ENCODE results near the gene MMP12. TPM values are rescaled to one million over a fixed set of nuclear protein-coding genes. Genes with fewer than 3 reads are reported as not detected.
"Not testable (repeated sequence)": the region's sequence is repeated elsewhere in the genome, so short reads cannot be mapped to it uniquely, and the experiment has no call there.

Gene MMP12
- polyA plus RNA-seq (2012; ENCODE audit: insufficient read depth, insufficient read length), result not detected

- DNase-seq (ENCODE audit: low read depth, low spot score), result no peak
Measured at GRCh38 chr11:102874852-102875251, at the start of gene MMP12. Gene MMP12 (minus strand): TSS chr11:102874982. CDS start chr11:102874937, 45 bp downstream.

DNA sequence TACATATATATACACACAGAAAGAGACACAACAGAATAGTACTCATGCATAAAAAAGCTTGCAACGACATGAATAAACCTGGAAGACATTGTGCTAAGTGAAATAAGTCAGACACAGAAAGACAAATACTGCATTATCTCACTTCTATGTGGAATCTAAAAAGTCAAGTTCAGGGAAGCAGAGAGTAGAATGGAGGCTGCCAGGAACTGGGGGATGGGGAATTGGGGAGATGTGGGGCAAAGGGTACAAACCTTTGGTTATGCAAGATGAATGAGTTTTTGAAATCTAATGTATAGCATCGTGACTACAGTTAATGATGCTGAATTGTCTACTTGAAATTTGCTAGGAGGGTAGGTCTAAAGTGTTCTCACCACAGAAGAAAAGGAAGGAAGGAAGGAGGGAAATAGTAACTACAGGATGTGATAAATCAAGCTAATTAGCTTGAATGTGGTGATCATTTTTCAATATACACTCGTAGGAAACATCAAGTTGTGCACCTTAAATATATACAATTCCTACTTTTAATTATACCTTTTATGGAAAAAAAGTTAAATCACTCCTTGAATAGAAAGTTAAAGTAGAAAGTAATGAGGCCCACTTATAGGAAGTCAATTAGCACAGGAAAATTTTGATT is 46.9 kb upstream of the MMP12 start:
- DNase-seq (ENCODE audit: low read depth, low spot score), result no peak
- H3K4me3 ChIP-seq (ENCODE audit: low read length), result no peak overlapping the region

More at GRCh38 chr11:102874852-102875251, at the start of gene MMP12:
- H3K4me3 ChIP-seq (ENCODE audit: low read length), result no peak within 1 kb of the TSS

DNA sequence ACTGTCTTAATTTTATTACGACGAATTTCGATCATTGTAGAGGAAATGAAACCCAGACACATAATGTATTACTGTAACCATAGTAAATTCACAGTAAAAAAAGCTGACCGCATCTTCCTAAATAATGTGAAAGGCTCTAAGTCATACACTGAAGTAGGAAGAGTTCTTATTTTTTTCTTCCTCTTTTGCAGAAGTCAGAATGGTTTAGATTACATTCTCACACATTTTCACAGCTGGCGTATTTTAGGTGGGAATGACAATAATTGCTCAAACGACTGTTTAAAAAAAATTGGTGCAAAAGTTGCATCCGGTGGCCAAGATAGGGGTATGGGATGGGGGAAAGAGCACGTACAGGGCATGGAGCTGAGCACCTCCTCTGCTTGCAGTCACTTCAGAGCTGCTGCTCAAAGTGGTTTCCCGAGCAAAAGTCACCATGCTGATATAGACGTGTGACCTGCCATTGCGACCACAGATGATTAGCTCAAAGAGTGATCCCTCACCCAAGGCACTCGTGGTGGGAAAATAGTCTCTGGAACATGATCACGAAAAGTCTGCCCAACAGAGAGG is 45.4 kb upstream of the MMP12 start:
- DNase-seq (ENCODE audit: low read depth, low spot score), result no peak
- no peak overlapping the region for H3K4me3 ChIP-seq (ENCODE audit: low read length)

DNA sequence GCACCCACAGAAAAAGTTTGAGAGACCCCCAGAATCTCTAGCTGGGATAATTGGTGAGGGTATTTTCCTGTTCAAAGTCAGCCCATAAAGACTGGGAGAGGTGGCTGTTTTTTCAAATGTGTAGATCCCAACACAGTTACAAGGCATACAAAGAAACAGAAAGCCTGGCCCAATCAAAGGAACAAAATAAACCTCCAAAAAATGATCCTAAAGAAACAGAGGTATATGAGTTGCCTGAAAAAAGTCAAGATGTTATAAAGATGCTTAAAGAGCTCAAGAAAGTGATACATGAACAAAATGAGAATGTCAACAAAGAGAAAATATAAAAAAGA is 40.2 kb upstream of the MMP12 start:
- no peak overlapping the region for H3K4me3 ChIP-seq (ENCODE audit: low read length)
- DNase-seq (ENCODE audit: low read depth, low spot score), result no peak

DNA sequence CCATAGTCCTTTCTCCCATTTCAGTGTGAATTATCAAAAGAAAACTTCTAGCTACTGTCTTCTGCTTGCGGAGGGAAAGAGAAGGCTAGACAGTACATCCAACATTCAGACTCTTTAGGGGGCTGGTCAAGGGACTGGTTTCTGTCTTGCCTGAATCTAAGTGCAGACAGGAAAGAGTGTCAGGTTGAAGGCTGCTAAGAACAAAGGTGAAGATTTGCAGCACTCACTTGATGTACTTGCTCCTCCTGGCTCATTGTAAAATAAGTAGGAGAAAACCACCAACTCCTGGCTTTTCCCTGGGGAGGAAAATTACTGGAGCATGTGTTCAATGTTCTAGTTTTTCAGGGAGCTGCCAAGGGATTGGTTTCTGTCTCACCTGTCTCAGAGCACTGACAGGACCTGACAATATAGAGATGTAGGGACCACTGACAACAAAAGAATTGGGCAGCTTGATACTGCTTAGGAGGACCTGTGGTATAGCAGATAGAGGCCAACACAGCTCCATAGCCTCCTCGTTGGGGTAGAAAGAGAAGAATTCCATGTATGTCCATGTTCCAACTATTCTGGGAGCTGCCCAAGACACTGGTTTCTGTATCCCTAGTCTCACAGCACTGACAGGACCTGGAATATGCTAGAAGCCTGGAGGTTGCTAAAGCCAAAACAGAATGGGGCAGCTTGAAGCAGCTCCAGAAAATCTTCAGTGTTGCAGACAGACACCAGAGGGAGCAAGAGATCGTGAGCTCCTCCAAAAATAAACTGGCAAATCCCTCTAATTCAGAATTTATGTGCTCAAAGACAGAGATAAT is 39.7 kb upstream of the MMP12 start:
- peak; percentile 14 for DNase-seq (ENCODE audit: low read depth, low spot score)
- no peak overlapping the region for H3K4me3 ChIP-seq (ENCODE audit: low read length)

DNA sequence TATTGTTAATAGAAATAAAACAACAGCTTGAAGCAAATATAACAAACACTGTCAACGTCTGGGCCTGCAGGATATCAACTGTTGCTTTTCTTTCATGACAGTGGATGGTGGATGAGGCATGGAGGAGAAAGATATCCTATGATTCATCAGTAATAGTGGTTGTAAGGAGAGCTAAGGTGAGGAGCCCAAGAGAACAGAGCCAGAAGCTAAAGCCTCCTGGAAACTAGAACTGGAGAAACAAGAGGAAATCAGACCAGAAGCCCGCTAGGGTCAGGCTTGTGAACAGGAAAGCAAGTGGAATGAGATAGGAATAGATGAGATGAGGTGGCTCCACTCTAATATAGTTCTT is 37.7 kb upstream of the MMP12 start:
- no peak for DNase-seq (ENCODE audit: low read depth, low spot score)
- no peak overlapping the region for H3K4me3 ChIP-seq (ENCODE audit: low read length)

DNA sequence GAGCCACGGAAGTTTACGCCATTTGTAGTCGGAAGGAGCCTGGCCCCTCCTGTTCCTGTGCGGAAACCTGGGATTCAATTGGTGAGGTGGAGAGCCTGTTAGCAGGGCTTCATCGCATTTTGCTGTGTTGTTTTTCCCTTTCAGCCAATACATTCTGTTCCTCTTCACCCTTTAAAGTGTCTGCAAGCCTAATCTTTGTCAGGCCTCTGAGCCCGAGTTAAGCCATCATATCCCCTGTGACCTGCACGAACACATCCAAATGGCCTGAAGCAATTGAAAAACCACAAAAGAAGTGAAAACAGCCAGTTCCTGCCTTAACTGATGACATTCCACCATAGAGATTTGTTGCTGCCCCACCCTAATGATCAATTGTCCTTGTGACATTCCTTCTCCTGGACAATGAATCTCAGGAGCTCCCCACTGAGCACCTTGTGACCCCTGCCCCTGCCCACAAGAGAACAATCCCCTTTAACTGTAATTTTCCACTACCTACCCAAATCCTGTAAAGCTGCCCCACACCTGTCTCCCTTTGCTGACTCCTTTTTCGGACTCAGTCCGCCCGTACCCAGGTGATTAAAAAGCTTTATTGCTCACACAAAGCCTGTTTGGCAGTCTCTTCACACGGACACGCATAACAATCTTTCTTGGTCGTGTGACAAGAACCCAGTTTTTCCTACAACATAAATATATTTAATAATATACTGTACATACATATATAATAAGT is 37.1 kb upstream of the MMP12 start:
- H3K4me3 ChIP-seq (ENCODE audit: low read length), result no peak overlapping the region
- no peak for DNase-seq (ENCODE audit: low read depth, low spot score)

DNA sequence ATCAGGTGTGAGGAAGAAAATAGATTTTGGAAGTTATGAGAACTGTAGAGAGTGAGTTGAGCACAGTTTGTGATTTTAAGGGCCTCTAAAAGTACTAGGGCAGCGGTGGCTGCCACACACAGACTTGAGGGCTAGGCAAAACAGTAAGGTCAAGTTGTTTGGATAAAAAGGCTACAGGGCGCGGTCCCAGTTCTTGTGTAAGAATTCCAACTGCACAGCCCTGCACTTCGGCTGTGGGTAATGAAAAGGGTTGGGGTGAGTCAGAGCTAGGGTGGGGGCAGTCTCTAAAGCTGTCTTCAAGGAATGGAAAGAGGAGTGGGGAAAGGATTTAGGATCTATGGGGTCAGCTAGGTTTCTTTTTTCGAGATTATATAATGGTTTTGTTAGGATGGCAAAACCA is 31.1 kb upstream of the MMP12 start:
- not testable (repeated sequence) for DNase-seq (ENCODE audit: low read depth, low spot score); H3K4me3 ChIP-seq (ENCODE audit: low read length)

DNA sequence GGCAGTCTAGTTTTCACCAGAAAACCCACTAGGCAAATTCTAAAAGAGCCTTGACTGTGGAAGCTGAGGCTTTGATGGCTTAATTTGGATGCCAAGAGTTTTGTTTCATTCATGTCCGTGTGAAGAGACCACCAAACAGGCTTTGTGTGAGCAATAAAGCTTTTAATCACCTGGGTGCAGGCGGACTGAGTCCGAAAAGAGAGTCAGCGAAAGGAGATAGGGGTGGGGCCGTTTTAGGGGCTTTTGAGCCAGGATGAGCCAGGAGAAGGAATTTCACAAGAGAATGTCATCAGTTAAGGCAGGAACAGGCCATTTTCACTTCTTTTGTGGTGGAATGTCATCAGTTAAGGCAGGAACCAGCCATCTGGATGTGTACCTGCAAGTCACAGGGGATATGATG is 29.1 kb upstream of the MMP12 start:
- not testable (repeated sequence) for DNase-seq (ENCODE audit: low read depth, low spot score); H3K4me3 ChIP-seq (ENCODE audit: low read length)

DNA sequence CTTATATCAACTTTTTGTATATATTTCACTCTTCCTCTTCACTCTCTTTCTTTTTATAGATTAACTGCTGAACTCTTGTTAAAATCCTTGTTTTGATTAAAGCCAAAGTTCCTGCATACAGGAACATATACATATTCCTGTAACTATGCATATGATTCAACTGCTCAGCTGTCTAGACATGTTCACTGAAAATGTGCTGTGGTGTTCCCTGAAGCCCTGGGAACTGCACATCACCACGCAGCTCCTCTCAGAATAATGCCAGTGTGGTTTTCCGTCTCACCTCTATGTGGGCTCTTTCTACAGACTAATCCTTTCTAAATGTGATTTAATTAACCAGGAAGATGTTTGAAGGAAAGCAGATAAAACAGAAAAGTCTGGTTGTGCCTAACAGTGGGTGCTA is 25.6 kb upstream of the MMP12 start:
- DNase-seq (ENCODE audit: low read depth, low spot score), result no peak
- no peak overlapping the region for H3K4me3 ChIP-seq (ENCODE audit: low read length)

- DNase-seq (ENCODE audit: low read depth, low spot score), result no peak
- H3K4me3 ChIP-seq (ENCODE audit: low read length), result no peak overlapping the region
Measured at GRCh38 chr11:102891736-102892135, 17.0 kb upstream of the MMP12 start.

DNA sequence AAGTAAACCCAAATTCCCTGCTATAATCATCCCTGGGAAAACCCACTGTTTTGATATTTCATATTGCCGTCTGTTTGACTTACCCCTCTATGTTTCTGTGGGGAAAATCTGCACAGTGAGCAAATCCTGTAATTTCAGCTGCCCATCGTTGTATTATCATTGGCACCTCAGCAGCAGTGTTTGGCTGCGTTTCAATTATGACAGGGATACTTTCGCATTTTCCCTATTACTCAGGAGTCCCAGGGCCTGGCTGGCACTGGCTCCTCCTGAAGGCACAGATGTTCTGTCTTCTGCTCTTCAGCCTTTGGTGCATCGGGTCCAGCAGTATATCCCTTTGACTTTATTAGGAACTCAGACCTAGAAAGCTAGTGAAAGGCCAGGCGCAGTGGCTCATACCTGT is 12.2 kb upstream of the MMP12 start:
- no peak for DNase-seq (ENCODE audit: low read depth, low spot score)
- H3K4me3 ChIP-seq (ENCODE audit: low read length), result no peak overlapping the region

DNA sequence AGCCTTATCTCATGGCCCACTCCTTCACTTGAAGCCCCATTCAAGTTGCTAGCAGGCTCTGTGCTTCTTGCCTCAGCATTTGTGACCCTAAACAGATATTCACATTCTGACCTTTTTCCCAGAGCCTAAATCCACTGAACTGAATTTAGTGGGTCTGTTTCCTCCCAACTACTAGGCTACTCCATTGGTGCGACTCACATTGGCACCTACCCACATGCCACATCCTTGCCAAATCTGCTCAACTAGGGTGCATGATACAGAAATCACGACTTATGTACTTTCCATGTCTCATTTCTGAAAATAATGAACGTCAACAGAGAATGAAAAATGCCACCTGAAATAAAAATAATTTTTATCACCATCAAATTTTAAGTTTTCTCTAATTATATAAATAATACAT is 8.4 kb upstream of the MMP12 start:
- no peak overlapping the region for H3K4me3 ChIP-seq (ENCODE audit: low read length)
- no peak for DNase-seq (ENCODE audit: low read depth, low spot score)

- no peak for DNase-seq (ENCODE audit: low read depth, low spot score)
- H3K4me3 ChIP-seq (ENCODE audit: low read length), result no peak overlapping the region
Measured at GRCh38 chr11:102882389-102883024, 7.7 kb upstream of the MMP12 start.

DNA sequence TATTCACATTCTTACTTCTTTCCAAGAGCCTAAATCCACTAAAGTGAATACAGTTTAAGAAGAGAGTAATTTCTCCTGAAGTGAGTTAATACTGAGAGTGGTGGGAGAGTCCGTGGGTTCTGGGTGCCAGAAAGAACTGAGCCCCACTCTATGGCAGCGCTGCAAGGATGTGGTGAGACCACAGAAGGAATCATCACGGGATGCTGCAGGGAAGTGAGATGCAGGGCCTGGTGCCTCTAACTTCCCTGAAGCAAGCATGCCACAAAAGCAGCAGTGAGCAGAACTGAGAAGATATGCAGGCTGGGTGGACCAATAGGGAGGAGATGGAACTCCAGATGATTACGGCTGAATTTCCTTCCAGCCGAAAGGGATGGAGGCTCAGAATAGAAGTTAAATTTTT is 5.0 kb upstream of the MMP12 start:
- no peak for DNase-seq (ENCODE audit: low read depth, low spot score)
- no peak overlapping the region for H3K4me3 ChIP-seq (ENCODE audit: low read length)

- no peak for DNase-seq (ENCODE audit: low read depth, low spot score)
- H3K4me3 ChIP-seq (ENCODE audit: low read length), result no peak overlapping the region
Measured at GRCh38 chr11:102878595-102878994, 3.8 kb upstream of the MMP12 start.

- not testable (repeated sequence) for DNase-seq (ENCODE audit: low read depth, low spot score); H3K4me3 ChIP-seq (ENCODE audit: low read length)
Measured at GRCh38 chr11:102869354-102869964, 5.3 kb downstream of the MMP12 start.

GRCh38 chr11:102868339-102868738 is 6.4 kb downstream of the MMP12 start:
- H3K4me3 ChIP-seq (ENCODE audit: low read length), result no peak overlapping the region
- no peak for DNase-seq (ENCODE audit: low read depth, low spot score)

DNA sequence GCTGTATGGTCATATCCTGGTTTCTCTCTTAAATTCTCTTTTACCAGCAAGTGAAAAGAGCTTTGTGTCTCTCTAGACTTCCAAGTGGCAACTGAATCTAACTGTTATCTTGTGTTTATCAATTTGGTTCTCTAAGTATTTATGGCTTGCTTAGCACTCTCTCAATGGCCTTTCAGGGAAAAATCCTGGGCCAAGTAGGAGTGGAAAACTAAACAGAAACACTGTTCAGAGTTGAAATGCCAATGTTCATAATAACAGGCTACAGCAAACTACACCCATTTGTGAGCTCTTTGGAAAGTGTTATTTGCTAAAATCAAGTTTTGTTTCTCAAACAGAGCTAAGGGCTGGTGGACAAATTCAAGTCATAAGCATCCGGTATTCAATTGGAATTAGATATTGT is 10.1 kb downstream of the MMP12 start:
- no peak for DNase-seq (ENCODE audit: low read depth, low spot score)
- no peak overlapping the region for H3K4me3 ChIP-seq (ENCODE audit: low read length)

Measured in Jurkat, Clone E6-1 (cell line).